GM12801 (cell line): ENCODE results near the gene SELENON.

Experiments used
- CTCF ChIP-seq: IDR thresholded peaks from one replicate; pipeline ENCODE4 v1.5.1; 2011; ENCODE audit warnings: control low read depth; ENCODE audit not compliant: insufficient read length; ENCODE audit errors: extremely low read depth

Gene SELENON

DNA sequence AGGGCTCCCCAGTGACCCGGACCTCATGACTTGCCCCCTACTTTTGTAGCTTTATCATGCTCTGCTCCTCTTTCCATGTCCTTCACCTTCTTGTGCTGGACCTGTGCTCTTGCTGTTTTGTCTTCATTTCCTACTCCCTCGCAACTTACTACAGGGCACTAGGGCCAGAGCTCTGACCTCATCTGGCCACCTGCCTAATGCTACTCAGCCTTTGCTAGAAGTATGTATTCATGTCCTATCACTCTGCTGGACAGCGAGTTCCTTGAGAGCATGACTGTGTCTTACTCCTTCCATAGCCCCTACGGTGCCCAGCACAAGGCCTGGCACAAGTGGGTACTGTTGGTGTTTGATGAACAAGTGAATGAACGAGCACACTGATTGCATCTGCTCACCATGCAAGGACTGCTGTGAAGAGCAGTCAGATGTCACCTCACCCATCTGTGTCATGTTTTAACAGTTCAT lies 21.7 kb downstream of the SELENON start:
- TF ChIP-seq CTCF, result no peak

DNA sequence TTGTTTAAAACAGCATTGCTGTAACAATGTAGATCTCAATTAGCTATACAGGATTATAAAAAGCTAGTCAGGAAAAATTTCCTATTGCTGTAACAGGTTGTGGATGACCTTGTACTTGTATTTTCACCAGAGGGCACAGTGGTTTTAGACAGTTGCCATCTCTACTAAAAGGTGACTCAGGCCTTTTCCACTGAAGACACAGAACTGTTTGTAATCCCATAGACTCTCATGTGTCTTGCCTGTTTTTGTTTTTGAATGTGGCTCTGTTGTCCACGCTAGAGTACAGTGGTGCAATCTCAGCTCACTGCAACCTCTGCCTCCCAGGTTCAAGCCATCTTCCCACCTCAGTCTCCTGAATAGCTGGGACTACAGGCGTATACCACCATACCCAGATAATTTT lies 25.6 kb downstream of the SELENON start:
- TF ChIP-seq CTCF, result no peak

- TF ChIP-seq CTCF, result no peak
These were observed 26.6 kb downstream of the SELENON start for GRCh38 chr1:25826571-25826970.

GRCh38 chr1:25828491-25828890 lies 28.5 kb downstream of the SELENON start:
- TF ChIP-seq CTCF, result no peak

GRCh38 chr1:25829046-25829445 lies 29.1 kb downstream of the SELENON start:
- TF ChIP-seq CTCF, result no peak

DNA sequence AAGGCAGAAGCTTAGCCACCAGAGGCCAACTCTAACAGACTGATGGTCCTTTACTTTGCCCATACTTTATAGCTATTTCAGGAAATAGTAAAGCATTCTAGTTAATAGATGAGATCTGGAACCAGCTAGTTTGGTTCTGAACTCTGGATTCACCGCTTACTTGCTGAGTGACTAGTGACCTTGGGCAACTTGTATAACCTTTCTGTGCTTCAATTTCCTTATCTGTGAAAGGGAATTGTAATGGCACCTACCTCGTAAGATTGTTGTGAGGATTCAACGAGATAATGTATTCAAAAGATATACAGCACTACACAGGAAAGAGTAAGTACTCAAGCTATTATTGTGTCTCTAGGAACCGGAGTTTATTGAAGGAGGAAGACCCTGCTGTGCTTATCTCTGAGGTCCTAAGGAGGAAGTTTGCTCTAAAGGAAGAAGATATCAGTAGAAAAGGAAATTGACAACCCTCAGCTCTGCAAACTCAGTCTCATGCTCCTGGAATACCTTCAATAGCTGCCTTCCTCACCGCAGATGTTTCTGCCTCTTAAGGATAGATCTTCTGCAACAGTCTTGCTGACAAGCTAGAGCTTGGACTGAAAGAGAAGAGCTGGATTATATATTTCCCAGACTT lies 31.7 kb downstream of the SELENON start:
- no peak for TF ChIP-seq CTCF

- TF ChIP-seq CTCF, result no peak
These were observed 32.5 kb downstream of the SELENON start for GRCh38 chr1:25832336-25833037.
